GM19035 (cell line): ENCODE measurements around the gene COL6A2.
"Not testable (repeated sequence)": the region's sequence is repeated elsewhere in the genome, so short reads cannot be mapped to it uniquely, and the experiment has no call there.

ENCODE experiments used
- ATAC-seq: cut with Tn5 transposase; IDR thresholded peaks from one replicate; pipeline ENCODE4 v1.9.1; 2021; ENCODE audit not compliant: unreplicated experiment

Gene COL6A2

GRCh38 chr21:46154955-46155513, 57.1 kb downstream of the COL6A2 start:
- no peak for ATAC-seq

GRCh38 chr21:46155514-46156377, 57.8 kb downstream of the COL6A2 start, which contains the start of gene FTCD:
Gene FTCD, minus strand, starts transcription at chr21:46155579. Its CDS starts 56 bp downstream, at chr21:46155523.
- ATAC-seq, result no peak

GRCh38 chr21:46156378-46156645, 58.4 kb downstream of the COL6A2 start:
- ATAC-seq, result no peak

GRCh38 chr21:46156678-46157077, 58.8 kb downstream of the COL6A2 start:
- no peak for ATAC-seq

GRCh38 chr21:46157396-46157986, 59.6 kb downstream of the COL6A2 start:
- ATAC-seq, result no peak

- ATAC-seq, result no peak
Observed at GRCh38 chr21:46157987-46158451, 60.1 kb downstream of the COL6A2 start.

- no peak for ATAC-seq
Observed at GRCh38 chr21:46158666-46159300, 60.9 kb downstream of the COL6A2 start.

- no peak for ATAC-seq
Observed at GRCh38 chr21:46159390-46159789, 61.5 kb downstream of the COL6A2 start.

- ATAC-seq, result no peak
Observed at GRCh38 chr21:46159841-46160656, 62.1 kb downstream of the COL6A2 start.

GRCh38 chr21:46160657-46160906, 62.7 kb downstream of the COL6A2 start:
- ATAC-seq, result no peak

GRCh38 chr21:46160907-46161632, 63.2 kb downstream of the COL6A2 start:
- no peak for ATAC-seq

- no peak for ATAC-seq
Observed at GRCh38 chr21:46161633-46162592, 64.0 kb downstream of the COL6A2 start.

- no peak for ATAC-seq
Observed at GRCh38 chr21:46163380-46163779, 65.5 kb downstream of the COL6A2 start.

GRCh38 chr21:46165098-46165497, 67.2 kb downstream of the COL6A2 start:
- no peak for ATAC-seq

- no peak for ATAC-seq
Observed at GRCh38 chr21:46168238-46168637, 70.3 kb downstream of the COL6A2 start.

GRCh38 chr21:46168659-46169386, 70.9 kb downstream of the COL6A2 start:
- no peak for ATAC-seq

- not testable (repeated sequence) for ATAC-seq
Observed at GRCh38 chr21:46170436-46171193, 72.7 kb downstream of the COL6A2 start.

- ATAC-seq, result no peak
Observed at GRCh38 chr21:46171585-46171984, 73.7 kb downstream of the COL6A2 start.
